GM21723 (cell line): ENCODE data around the gene SLC7A9.

Source experiments
- ATAC-seq: cut with Tn5 transposase; IDR thresholded peaks from one replicate; pipeline ENCODE4 v1.9.1; 2021; ENCODE audit warnings: mild to moderate bottlenecking, moderate library complexity; ENCODE audit not compliant: unreplicated experiment

The SLC7A9 gene

GRCh38 chr19:32869369-32869965 lies at the start of gene SLC7A9:
SLC7A9 (minus strand) TSS chr19:32869767; CDS start chr19:32868534, 1,233 bp downstream.
- ATAC-seq = no peak

- no peak for ATAC-seq
Observed at GRCh38 chr19:32919365-32919764, 49.8 kb upstream of the SLC7A9 start.

- no peak for ATAC-seq
Observed at GRCh38 chr19:32917616-32917996, 48.0 kb upstream of the SLC7A9 start.

- ATAC-seq = no peak
Observed at GRCh38 chr19:32916969-32917615, 47.5 kb upstream of the SLC7A9 start.

GRCh38 chr19:32914879-32915660 lies 45.5 kb upstream of the SLC7A9 start:
- no peak for ATAC-seq

GRCh38 chr19:32911467-32911866 lies 41.9 kb upstream of the SLC7A9 start:
- ATAC-seq = no peak

- no peak for ATAC-seq
Observed at GRCh38 chr19:32910874-32911273, 41.3 kb upstream of the SLC7A9 start.

GRCh38 chr19:32910094-32910493 lies 40.5 kb upstream of the SLC7A9 start:
- no peak for ATAC-seq

- no peak for ATAC-seq
Observed at GRCh38 chr19:32909257-32909656, 39.7 kb upstream of the SLC7A9 start.

GRCh38 chr19:32908641-32909190 lies 39.1 kb upstream of the SLC7A9 start:
- ATAC-seq = no peak

- no peak for ATAC-seq
Observed at GRCh38 chr19:32902448-32902847, 32.9 kb upstream of the SLC7A9 start.

- no peak for ATAC-seq
Observed at GRCh38 chr19:32901504-32902161, 32.1 kb upstream of the SLC7A9 start.

- no peak for ATAC-seq
Observed at GRCh38 chr19:32896516-32897214, 27.1 kb upstream of the SLC7A9 start.

GRCh38 chr19:32895384-32895783 lies 25.8 kb upstream of the SLC7A9 start:
- no peak for ATAC-seq

- no peak for ATAC-seq
Observed at GRCh38 chr19:32891609-32892008, 22.0 kb upstream of the SLC7A9 start.

- ATAC-seq = no peak
Observed at GRCh38 chr19:32890841-32891240, 21.3 kb upstream of the SLC7A9 start.

- no peak for ATAC-seq
Observed at GRCh38 chr19:32890326-32890725, 20.8 kb upstream of the SLC7A9 start.

GRCh38 chr19:32889137-32889934 lies 19.8 kb upstream of the SLC7A9 start:
- no peak for ATAC-seq

- ATAC-seq = no peak
Observed at GRCh38 chr19:32887572-32888215, 18.1 kb upstream of the SLC7A9 start.
